Inferior parietal cortex (tissue), 1 donor: ENCODE measurements around the gene PTPRR.

Experiments
- DNase-seq: peaks from one replicate; pipeline ENCODE4 v3.0.0-alpha.2; 2016; ENCODE audit errors: extremely low spot score

Gene PTPRR

GRCh38 chr12:70695361-70696023 is 225.0 kb downstream of the PTPRR start:
- no peak for DNase-seq

- DNase-seq, result peak; percentile 15
Measured at GRCh38 chr12:70692681-70693288, 227.8 kb downstream of the PTPRR start.

- no peak for DNase-seq
Measured at GRCh38 chr12:70691018-70691672, 229.4 kb downstream of the PTPRR start.

- DNase-seq, result no peak
Measured at GRCh38 chr12:70686907-70687306, 233.6 kb downstream of the PTPRR start.

GRCh38 chr12:70686299-70686698 is 234.2 kb downstream of the PTPRR start:
- no peak for DNase-seq

- no peak for DNase-seq
Measured at GRCh38 chr12:70683976-70684375, 236.6 kb downstream of the PTPRR start.

- DNase-seq, result no peak
Measured at GRCh38 chr12:70671698-70672097, 248.8 kb downstream of the PTPRR start.

- DNase-seq, result no peak
Measured at GRCh38 chr12:70670948-70671347, 249.6 kb downstream of the PTPRR start.

GRCh38 chr12:70667253-70667652 is 253.3 kb downstream of the PTPRR start:
- no peak for DNase-seq

GRCh38 chr12:70666364-70666763 is 254.2 kb downstream of the PTPRR start:
- DNase-seq, result no peak

- DNase-seq, result peak; percentile 66
Measured at GRCh38 chr12:70664465-70664881, 256.1 kb downstream of the PTPRR start.

GRCh38 chr12:70663838-70664237 is 256.7 kb downstream of the PTPRR start:
- peak; percentile 25 for DNase-seq

- DNase-seq, result peak; percentile 57
Measured at GRCh38 chr12:70661466-70662161, 258.9 kb downstream of the PTPRR start.

- peak; percentile 31 for DNase-seq
Measured at GRCh38 chr12:70660620-70661219, 259.8 kb downstream of the PTPRR start.

GRCh38 chr12:70660002-70660604 is 260.4 kb downstream of the PTPRR start:
- DNase-seq, result no peak

- DNase-seq, result no peak
Measured at GRCh38 chr12:70659077-70659606, 261.4 kb downstream of the PTPRR start.

- peak; percentile 72 for DNase-seq
Measured at GRCh38 chr12:70657616-70658286, 262.8 kb downstream of the PTPRR start.

GRCh38 chr12:70652451-70652850 is 268.1 kb downstream of the PTPRR start:
- no peak for DNase-seq

- DNase-seq, result no peak
Measured at GRCh38 chr12:70648831-70649230, 271.7 kb downstream of the PTPRR start.

- DNase-seq, result no peak
Measured at GRCh38 chr12:70648191-70648590, 272.3 kb downstream of the PTPRR start.

- DNase-seq, result no peak
Measured at GRCh38 chr12:70646850-70647249, 273.7 kb downstream of the PTPRR start.
